ENCODE measurements around the gene MACC1. TPM values are rescaled to one million over a fixed set of nuclear protein-coding genes. Genes with fewer than 3 reads are reported as not detected.

MACC1 gene
- total RNA-seq, 1 donor from 2014 or later, result 33.2 TPM

- TF ChIP-seq, protein P1, sequence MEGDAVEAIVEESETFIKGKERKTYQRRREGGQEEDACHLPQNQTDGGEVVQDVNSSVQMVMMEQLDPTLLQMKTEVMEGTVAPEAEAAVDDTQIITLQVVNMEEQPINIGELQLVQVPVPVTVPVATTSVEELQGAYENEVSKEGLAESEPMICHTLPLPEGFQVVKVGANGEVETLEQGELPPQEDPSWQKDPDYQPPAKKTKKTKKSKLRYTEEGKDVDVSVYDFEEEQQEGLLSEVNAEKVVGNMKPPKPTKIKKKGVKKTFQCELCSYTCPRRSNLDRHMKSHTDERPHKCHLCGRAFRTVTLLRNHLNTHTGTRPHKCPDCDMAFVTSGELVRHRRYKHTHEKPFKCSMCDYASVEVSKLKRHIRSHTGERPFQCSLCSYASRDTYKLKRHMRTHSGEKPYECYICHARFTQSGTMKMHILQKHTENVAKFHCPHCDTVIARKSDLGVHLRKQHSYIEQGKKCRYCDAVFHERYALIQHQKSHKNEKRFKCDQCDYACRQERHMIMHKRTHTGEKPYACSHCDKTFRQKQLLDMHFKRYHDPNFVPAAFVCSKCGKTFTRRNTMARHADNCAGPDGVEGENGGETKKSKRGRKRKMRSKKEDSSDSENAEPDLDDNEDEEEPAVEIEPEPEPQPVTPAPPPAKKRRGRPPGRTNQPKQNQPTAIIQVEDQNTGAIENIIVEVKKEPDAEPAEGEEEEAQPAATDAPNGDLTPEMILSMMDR (conservative IDR thresholded peaks at IDR 0.05; ENCODE audit: low read depth, low read length), result no peak
- peak; percentile 95 for DNase-seq (ENCODE audit: low read depth)
- no peak overlapping the region for H3K4me3 ChIP-seq (ENCODE audit: low read depth, low read length)
These were observed 18.0 kb downstream of the MACC1 start for GRCh38 chr7:20199015-20199737.

DNA sequence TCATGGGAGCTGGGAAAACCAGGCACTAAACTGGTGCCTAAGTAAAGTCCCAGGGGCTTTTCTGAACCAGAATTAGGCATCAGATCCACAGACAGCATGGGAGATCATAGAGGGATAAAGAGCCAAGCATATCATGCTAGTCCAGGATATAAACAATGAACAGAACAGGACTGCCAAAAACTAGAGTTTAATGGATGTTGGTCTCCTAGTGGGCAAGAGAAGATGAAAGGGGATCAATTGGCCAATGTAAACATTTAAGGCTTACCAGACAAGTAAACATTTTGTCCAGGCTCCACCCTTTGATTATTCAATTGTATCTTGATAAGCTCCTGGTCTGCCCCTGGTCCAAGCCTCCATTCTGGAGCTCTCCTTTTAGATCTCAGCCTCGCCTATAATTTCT is 18.9 kb downstream of the MACC1 start:
- no peak overlapping the region for H3K4me3 ChIP-seq (ENCODE audit: low read depth, low read length)
- no peak for DNase-seq (ENCODE audit: low read depth)
- TF ChIP-seq, protein P1 (conservative IDR thresholded peaks at IDR 0.05; ENCODE audit: low read depth, low read length), result no peak

- H3K4me3 ChIP-seq (ENCODE audit: low read depth, low read length), result no peak overlapping the region
- TF ChIP-seq, protein P1 (conservative IDR thresholded peaks at IDR 0.05; ENCODE audit: low read depth, low read length), result peak; percentile 68
- DNase-seq (ENCODE audit: low read depth), result no peak
These were observed 19.3 kb downstream of the MACC1 start for GRCh38 chr7:20197837-20198236.

DNA sequence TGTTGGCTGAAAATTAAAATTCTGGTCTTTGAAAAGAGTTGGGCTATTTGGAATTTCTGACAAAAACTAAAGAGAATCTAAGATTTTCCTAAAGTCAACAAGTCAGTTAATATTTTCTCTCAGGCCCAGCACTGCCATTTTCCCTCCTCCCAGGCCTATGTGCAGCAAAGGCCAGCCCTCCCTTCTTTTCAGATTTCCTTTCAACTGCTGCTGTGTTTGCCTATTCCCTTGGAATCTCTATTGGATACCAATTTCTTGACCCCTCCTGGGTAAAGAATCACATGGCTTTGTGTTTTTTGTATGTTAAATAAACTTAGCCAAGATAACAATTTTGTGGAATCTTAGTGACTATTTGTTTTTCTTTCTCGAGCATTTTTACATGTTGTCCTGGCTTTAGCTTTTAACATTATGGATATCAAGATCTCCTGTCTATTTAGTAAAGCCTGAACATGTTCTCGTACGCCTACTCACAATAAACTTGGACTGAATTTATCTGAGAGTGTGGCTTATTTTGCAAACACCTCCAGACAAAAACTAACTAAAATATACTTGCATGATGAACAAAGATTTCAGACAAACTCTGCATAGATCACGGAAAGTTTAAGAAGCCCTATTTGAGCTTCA is 19.9 kb downstream of the MACC1 start:
- no peak for DNase-seq (ENCODE audit: low read depth)
- H3K4me3 ChIP-seq (ENCODE audit: low read depth, low read length), result no peak overlapping the region
- TF ChIP-seq, protein P1 (conservative IDR thresholded peaks at IDR 0.05; ENCODE audit: low read depth, low read length), result no peak

- no peak overlapping the region for H3K4me3 ChIP-seq (ENCODE audit: low read depth, low read length)
- no peak for DNase-seq (ENCODE audit: low read depth)
- TF ChIP-seq, protein P1 (conservative IDR thresholded peaks at IDR 0.05; ENCODE audit: low read depth, low read length), result no peak
These were observed 22.7 kb downstream of the MACC1 start for GRCh38 chr7:20194343-20194995.

- no peak for DNase-seq (ENCODE audit: low read depth)
- TF ChIP-seq, protein P1 (conservative IDR thresholded peaks at IDR 0.05; ENCODE audit: low read depth, low read length), result no peak
- H3K4me3 ChIP-seq (ENCODE audit: low read depth, low read length), result no peak overlapping the region
These were observed 23.3 kb downstream of the MACC1 start for GRCh38 chr7:20193873-20194272.

Data from epithelial cell of proximal tubule (primary cell).